Activated CD4-positive, alpha-beta T cell treated with anti-CD3 and anti-CD28 coated beads for 36 hours (primary cell): ENCODE results near the gene NUP210. TPM values are rescaled to one million over a fixed set of nuclear protein-coding genes. Genes with fewer than 3 reads are reported as not detected.

Source experiments
- ATAC-seq: fragments of 200-7000 bp; cut with Tn5 transposase; one replicate; pipeline ENCODE4 v1.10.0; 2021; ENCODE audit warnings: mild to moderate bottlenecking, moderate library complexity
- CTCF ChIA-PET: fragments of 350-600 bp; sonication (Branson Sonifier 250); formaldehyde crosslinking; loops from one replicate; lab custom pipeline; 2021; ENCODE audit warnings: antibody characterized with exemption; lab: Charles Lee
- POLR2A ChIA-PET: fragments of 350-600 bp; sonication (Branson Sonifier 250); formaldehyde crosslinking; loops from one replicate; lab custom pipeline; 2021; ENCODE audit warnings: antibody characterized with exemption, inconsistent platforms; lab: Charles Lee
- DNase-seq: peaks from one replicate; pipeline ENCODE4 v3.0.0-alpha.2; 2020
- H3K27ac Mint-ChIP-seq: one replicate; pipeline ENCODE4 v1.8.0; 2021; ENCODE audit warnings: mixed read lengths
- H3K27me3 Mint-ChIP-seq: one replicate; pipeline ENCODE4 v1.8.0; 2021; ENCODE audit warnings: mixed read lengths
- H3K36me3 Mint-ChIP-seq: one replicate; pipeline ENCODE4 v1.8.0; 2021; ENCODE audit warnings: low read depth, mixed read lengths
- H3K4me1 Mint-ChIP-seq: one replicate; pipeline ENCODE4 v1.8.0; 2021; ENCODE audit warnings: mixed read lengths
- H3K4me3 Mint-ChIP-seq: one replicate; pipeline ENCODE4 v1.8.0; 2021; ENCODE audit warnings: mild to moderate bottlenecking, moderate library complexity, mixed read lengths
- H3K9me3 Mint-ChIP-seq: one replicate; pipeline ENCODE4 v1.8.0; 2021; ENCODE audit warnings: low read depth, mixed read lengths
- intact Hi-C, 2 experiments: fragments of 100-400 bp; cut with DNase I in 1 of 2; cut with micrococcal nuclease in 1 of 2; formaldehyde crosslinking; loops; one replicate each; pipeline versions ENCODE4 v1.14.2 to v1.15.1; 2022 to 2024; cut with DNase I, micrococcal nuclease
- total RNA-seq, 2 experiments: library from RNA; stranded (reverse); gene quantifications; one replicate each; pipeline ENCODE4 v1.2.3, GENCODE V29; 2021

The NUP210 gene
- total RNA-seq, 2 experiments from 2014 or later: 117 to 123 TPM

GRCh38 chr3:13323822-13324221 lies 96.3 kb downstream of the NUP210 start:
- intact Hi-C loops: no loop called here
- no peak overlapping the region for H3K27ac Mint-ChIP-seq
- no peak for DNase-seq
- no peaks in the 10 kb centered on the region for H3K27me3 Mint-ChIP-seq
- ChIA-PET POLR2A (no interaction called here), CTCF (no interaction called here)
- H3K4me1 Mint-ChIP-seq: no peaks in the 10 kb centered on the region
- H3K36me3 Mint-ChIP-seq: peaks cover 53% of the 10 kb centered on the region
- ATAC-seq: no peak
- no peak overlapping the region for H3K4me3 Mint-ChIP-seq
- H3K9me3 Mint-ChIP-seq: no peaks in the 10 kb centered on the region

GRCh38 chr3:13322324-13322723 lies 97.8 kb downstream of the NUP210 start:
- ChIA-PET POLR2A (no interaction called here), CTCF (interaction anchor here (0.8 kb wide), 1 partner anchor 157 kb away, joined by 4 read pairs; no protein-coding TSS in a partner anchor)
- H3K4me3 Mint-ChIP-seq: no peak overlapping the region
- no peak for DNase-seq
- H3K27me3 Mint-ChIP-seq: no peaks in the 10 kb centered on the region
- no peaks in the 10 kb centered on the region for H3K4me1 Mint-ChIP-seq
- H3K36me3 Mint-ChIP-seq: peaks cover 54% of the 10 kb centered on the region
- H3K9me3 Mint-ChIP-seq: no peaks in the 10 kb centered on the region
- no peak overlapping the region for H3K27ac Mint-ChIP-seq
- ATAC-seq: no peak
- intact Hi-C loops: no loop called here

- intact Hi-C loops: no loop called here
- Mint-ChIP-seq H3K36me3 (peaks cover 56% of the 10 kb centered on the region), H3K27ac (no peak overlapping the region), H3K4me1 (no peaks in the 10 kb centered on the region), H3K4me3 (no peak overlapping the region), H3K27me3 (no peaks in the 10 kb centered on the region), H3K9me3 (no peaks in the 10 kb centered on the region)
- no peak for ATAC-seq
- ChIA-PET POLR2A (no interaction called here), CTCF (interaction anchor here (0.6 kb wide), 1 partner anchor 1006 kb away, joined by 3 read pairs; no protein-coding TSS in a partner anchor)
- DNase-seq: no peak
Observed at GRCh38 chr3:13319564-13320220, 100.4 kb downstream of the NUP210 start.

- CTCF ChIA-PET: interaction anchor here (0.8 kb wide), 1 partner anchor 134 kb away, joined by 3 read pairs; no protein-coding TSS in a partner anchor
- Mint-ChIP-seq H3K4me3 (no peak overlapping the region), H3K4me1 (no peaks in the 10 kb centered on the region), H3K36me3 (peaks cover 57% of the 10 kb centered on the region), H3K9me3 (no peaks in the 10 kb centered on the region), H3K27ac (no peak overlapping the region), H3K27me3 (no peaks in the 10 kb centered on the region)
- POLR2A ChIA-PET: no interaction called here
- no peak for DNase-seq
- intact Hi-C loops: no loop called here
- no peak for ATAC-seq
Observed at GRCh38 chr3:13318626-13319470, 101.3 kb downstream of the NUP210 start.

- ATAC-seq: no peak
- H3K36me3 Mint-ChIP-seq: peaks cover 49% of the 10 kb centered on the region
Observed at GRCh38 chr3:13317596-13318320, 102.4 kb downstream of the NUP210 start.

GRCh38 chr3:13316603-13317002 lies 103.5 kb downstream of the NUP210 start:
- POLR2A ChIA-PET: no interaction called here
- H3K4me1 Mint-ChIP-seq: no peaks in the 10 kb centered on the region
- no peak for DNase-seq
- no peaks in the 10 kb centered on the region for H3K9me3 Mint-ChIP-seq
- H3K27me3 Mint-ChIP-seq: no peaks in the 10 kb centered on the region
- H3K27ac Mint-ChIP-seq: no peak overlapping the region
- peaks cover 40% of the 10 kb centered on the region for H3K36me3 Mint-ChIP-seq
- CTCF ChIA-PET: no interaction called here
- ATAC-seq: no peak
- H3K4me3 Mint-ChIP-seq: no peak overlapping the region
- intact Hi-C loops: no loop called here

More at GRCh38 chr3:13317596-13318320, 102.4 kb downstream of the NUP210 start:
- Mint-ChIP-seq H3K4me3 (no peak overlapping the region), H3K9me3 (no peaks in the 10 kb centered on the region), H3K27ac (peak overlapping the region; percentile 22), H3K27me3 (no peaks in the 10 kb centered on the region), H3K4me1 (no peaks in the 10 kb centered on the region)
- POLR2A ChIA-PET: no interaction called here
- CTCF ChIA-PET: interaction anchor here (0.8 kb wide), 1 partner anchor 135 kb away, joined by 3 read pairs; no protein-coding TSS in a partner anchor
- DNase-seq: no peak
- intact Hi-C loops: no loop called here

GRCh38 chr3:13314877-13315276 lies 105.2 kb downstream of the NUP210 start:
- POLR2A ChIA-PET: no interaction called here
- Mint-ChIP-seq H3K36me3 (peaks cover 35% of the 10 kb centered on the region), H3K27ac (no peak overlapping the region), H3K4me3 (no peak overlapping the region), H3K27me3 (no peaks in the 10 kb centered on the region), H3K9me3 (no peaks in the 10 kb centered on the region), H3K4me1 (no peaks in the 10 kb centered on the region)
- DNase-seq (no peak), ATAC-seq (no peak)
- CTCF ChIA-PET: no interaction called here
- intact Hi-C loops: no loop called here

- CTCF ChIA-PET: no interaction called here
- Mint-ChIP-seq H3K4me1 (no peaks in the 10 kb centered on the region), H3K27me3 (no peaks in the 10 kb centered on the region), H3K4me3 (no peak overlapping the region), H3K9me3 (no peaks in the 10 kb centered on the region), H3K36me3 (peaks cover 34% of the 10 kb centered on the region), H3K27ac (no peak overlapping the region)
- DNase-seq (no peak), ATAC-seq (no peak)
- intact Hi-C loops: no loop called here
- POLR2A ChIA-PET: no interaction called here
Observed at GRCh38 chr3:13313813-13314212, 106.3 kb downstream of the NUP210 start.

- H3K27ac Mint-ChIP-seq: no peak overlapping the region
- peaks cover 3% of the 10 kb centered on the region for H3K36me3 Mint-ChIP-seq
- DNase-seq (no peak), ATAC-seq (no peak)
- POLR2A ChIA-PET: no interaction called here
- no peaks in the 10 kb centered on the region for H3K4me1 Mint-ChIP-seq
- H3K9me3 Mint-ChIP-seq: no peaks in the 10 kb centered on the region
- no peak overlapping the region for H3K4me3 Mint-ChIP-seq
- intact Hi-C loops: loop anchor here in 1 of 2 experiments (5.0 kb wide), 1 partner anchor 217 kb away; no protein-coding TSS in a partner anchor
- H3K27me3 Mint-ChIP-seq: no peaks in the 10 kb centered on the region
- CTCF ChIA-PET: interaction anchor here (0.6 to 1.0 kb wide), 3 partner anchors 38 to 217 kb away, joined by 3 read pairs; no protein-coding TSS in a partner anchor
Observed at GRCh38 chr3:13309004-13309403, 111.1 kb downstream of the NUP210 start.

- Mint-ChIP-seq H3K27me3 (no peaks in the 10 kb centered on the region), H3K4me3 (no peak overlapping the region), H3K36me3 (peaks cover 2% of the 10 kb centered on the region), H3K9me3 (no peaks in the 10 kb centered on the region), H3K27ac (no peak overlapping the region), H3K4me1 (no peaks in the 10 kb centered on the region)
- ATAC-seq: peak; percentile 67
- CTCF ChIA-PET: interaction anchor here (0.6 to 1.0 kb wide), 4 partner anchors 8 to 287 kb away, joined by 3 to 5 read pairs (median 4); no protein-coding TSS in a partner anchor
- DNase-seq: peak; percentile 48
- POLR2A ChIA-PET: no interaction called here
- intact Hi-C loops: loop anchor here in 1 of 2 experiments (5.0 kb wide), 1 partner anchor 216 kb away; no protein-coding TSS in a partner anchor
Observed at GRCh38 chr3:13308380-13308801, 111.7 kb downstream of the NUP210 start.

GRCh38 chr3:13307041-13307440 lies 113.1 kb downstream of the NUP210 start:
- ChIA-PET CTCF (interaction anchor here (0.7 to 1.2 kb wide), 2 partner anchors 34 to 79 kb away, joined by 3 to 4 read pairs; no protein-coding TSS in a partner anchor), POLR2A (no interaction called here)
- intact Hi-C loops: loop anchor here (2.0 to 5.0 kb wide), 2 partner anchors 152 to 215 kb away; no protein-coding TSS in a partner anchor
- DNase-seq (no peak), ATAC-seq (no peak)
- Mint-ChIP-seq H3K27me3 (no peaks in the 10 kb centered on the region), H3K36me3 (peaks cover 2% of the 10 kb centered on the region), H3K4me3 (no peak overlapping the region), H3K27ac (no peak overlapping the region), H3K4me1 (no peaks in the 10 kb centered on the region), H3K9me3 (no peaks in the 10 kb centered on the region)
